H9 (cell line): ENCODE measurements around the gene SOBP. TPM values are rescaled to one million over a fixed set of nuclear protein-coding genes. Genes with fewer than 3 reads are reported as not detected.

Experiments
- DNase-seq: peaks from one replicate; pipeline ENCODE4 v3.0.0-alpha.2; 2017
- H2AFZ ChIP-seq: one replicate; pipeline ENCODE4 v1.6.1; 2013; ENCODE audit warnings: mild to moderate bottlenecking, low read length, control low read depth, moderate library complexity
- H2AK5ac ChIP-seq: 2 replicates; pipeline ENCODE4 v1.6.1; 2013; ENCODE audit warnings: low read length, control low read depth, mixed read lengths; ENCODE audit not compliant: insufficient read length
- H2BK120ac ChIP-seq: one replicate; pipeline ENCODE4 v1.6.1; 2013; ENCODE audit warnings: low read depth, mild to moderate bottlenecking, low read length, control low read depth, inconsistent platforms; ENCODE audit not compliant: poor library complexity, severe bottlenecking
- H2BK12ac ChIP-seq: 2 replicates; pipeline ENCODE4 v1.6.1; 2013; ENCODE audit warnings: low read length, control low read depth, mixed read lengths, low read depth; ENCODE audit not compliant: insufficient read length
- H2BK15ac ChIP-seq: 2 replicates; pipeline ENCODE4 v1.6.1; 2013; ENCODE audit warnings: low read depth, low read length, control low read depth
- H2BK20ac ChIP-seq: one replicate; pipeline ENCODE4 v1.6.1; 2013; ENCODE audit warnings: low read depth, mild to moderate bottlenecking, low read length, control low read depth, inconsistent platforms; ENCODE audit not compliant: poor library complexity, severe bottlenecking
- H2BK5ac ChIP-seq: 2 replicates; pipeline ENCODE4 v1.6.1; 2013; ENCODE audit warnings: low read length, control low read depth, mixed read lengths; ENCODE audit not compliant: insufficient read length
- H3K14ac ChIP-seq: 2 replicates; pipeline ENCODE4 v1.6.1; 2013; ENCODE audit warnings: low read length, control low read depth; ENCODE audit not compliant: insufficient read depth
- H3K18ac ChIP-seq: 2 replicates; pipeline ENCODE4 v1.6.1; 2013; ENCODE audit warnings: low read depth, mild to moderate bottlenecking, mixed read lengths, low read length, control low read depth; ENCODE audit not compliant: insufficient read length
- H3K23ac ChIP-seq: 2 replicates; pipeline ENCODE4 v1.6.1; 2013; ENCODE audit warnings: low read length, control low read depth, mixed read lengths, low read depth; ENCODE audit not compliant: insufficient read length
- H3K23me2 ChIP-seq: 2 replicates; pipeline ENCODE4 v1.6.1; 2013; ENCODE audit warnings: low read depth, mild to moderate bottlenecking, mixed read lengths, low read length, control low read depth; ENCODE audit not compliant: insufficient read length, poor library complexity, severe bottlenecking
- H3K27ac ChIP-seq: 2 replicates; pipeline ENCODE4 v1.5.1; 2013; ENCODE audit warnings: low read length, control low read depth, mixed read lengths, low read depth; ENCODE audit not compliant: insufficient read length
- H3K27me3 ChIP-seq: 2 replicates; pipeline ENCODE4 v1.6.1; 2013; ENCODE audit warnings: low read length, control low read depth, inconsistent platforms; ENCODE audit not compliant: insufficient read depth
- H3K4ac ChIP-seq: 2 replicates; pipeline ENCODE4 v1.6.1; 2013; ENCODE audit warnings: low read depth, mild to moderate bottlenecking, control low read depth, inconsistent platforms, low read length, moderate library complexity
- H3K4me1 ChIP-seq: 2 replicates; pipeline ENCODE4 v1.6.1; 2013; ENCODE audit warnings: low read length, control low read depth, inconsistent platforms; ENCODE audit not compliant: insufficient read depth
- H3K4me2 ChIP-seq: 2 replicates; pipeline ENCODE4 v1.6.1; 2013; ENCODE audit warnings: low read length, control low read depth, mixed read lengths; ENCODE audit not compliant: insufficient read length, insufficient read depth
- H3K56ac ChIP-seq: 2 replicates; pipeline ENCODE4 v1.6.1; 2013; ENCODE audit warnings: low read depth, mild to moderate bottlenecking, mixed read lengths, low read length, control low read depth; ENCODE audit not compliant: insufficient read length
- H3K79me1 ChIP-seq: 2 replicates; pipeline ENCODE4 v1.6.1; 2013; ENCODE audit warnings: low read depth, mild to moderate bottlenecking, moderate library complexity, low read length, control low read depth, inconsistent platforms; ENCODE audit not compliant: insufficient read depth, poor library complexity, severe bottlenecking
- H3K79me2 ChIP-seq: 2 replicates; pipeline ENCODE4 v1.6.1; 2013; ENCODE audit warnings: low read length, control low read depth, inconsistent platforms; ENCODE audit not compliant: insufficient read depth
- H3K9ac ChIP-seq: 2 replicates; pipeline ENCODE4 v1.6.1; 2013; ENCODE audit warnings: low read length, control low read depth, mixed read lengths; ENCODE audit not compliant: insufficient read length; ENCODE audit errors: extremely low read depth
- H3K9me3 ChIP-seq: one replicate; pipeline ENCODE4 v1.6.1; 2013; ENCODE audit warnings: low read depth, low read length, inconsistent platforms; ENCODE audit not compliant: control insufficient read depth
- H3T11ph ChIP-seq: one replicate; pipeline ENCODE4 v1.6.1; 2013; ENCODE audit warnings: mild to moderate bottlenecking, low read length, control low read depth, inconsistent platforms
- H4K20me1 ChIP-seq: one replicate; pipeline ENCODE4 v1.6.1; 2013; ENCODE audit not compliant: control insufficient read depth, insufficient read length, insufficient read depth
- H4K5ac ChIP-seq: 2 replicates; pipeline ENCODE4 v1.6.1; 2013; ENCODE audit warnings: low read depth, mild to moderate bottlenecking, mixed read lengths, low read length, control low read depth; ENCODE audit not compliant: insufficient read length
- H4K8ac ChIP-seq: replicated peaks from 2 replicates; pipeline ENCODE4 v1.6.1; 2013; ENCODE audit warnings: low read length, control low read depth, mixed read lengths, low read depth; ENCODE audit not compliant: insufficient read length
- H4K91ac ChIP-seq: 2 replicates; pipeline ENCODE4 v1.6.1; 2013; ENCODE audit warnings: low read depth, mild to moderate bottlenecking, moderate library complexity, mixed read lengths, low read length, control low read depth; ENCODE audit not compliant: insufficient read length
- H3K27ac Mint-ChIP-seq, 3 experiments: 2 replicates in 2 of 3; 3 replicates in 1 of 3; pipeline ENCODE4 v1.8.0; 2020 to 2021; ENCODE audit warnings: mixed read lengths in 3 of 3, mild to moderate bottlenecking in 1 of 3, moderate library complexity in 1 of 3
- H3K27me3 Mint-ChIP-seq: 2 replicates; pipeline ENCODE4 v1.8.0; 2021; ENCODE audit warnings: low read depth, mild to moderate bottlenecking, moderate library complexity, mixed read lengths
- H3K36me3 Mint-ChIP-seq, 3 experiments: 2 replicates in 2 of 3; 3 replicates in 1 of 3; pipeline ENCODE4 v1.8.0; 2020 to 2021; ENCODE audit warnings: low read depth in 3 of 3, mixed read lengths in 3 of 3; ENCODE audit not compliant: insufficient read depth in 1 of 3
- H3K4me1 Mint-ChIP-seq, 2 experiments: 2 replicates each; pipeline ENCODE4 v1.8.0; 2020; ENCODE audit warnings: mixed read lengths in 2 of 2
- H3K4me3 Mint-ChIP-seq, 2 experiments: 2 replicates in 1 of 2; 3 replicates in 1 of 2; pipeline ENCODE4 v1.8.0; 2020 to 2021; ENCODE audit warnings: mild to moderate bottlenecking in 2 of 2, mixed read lengths in 2 of 2, moderate library complexity in 1 of 2
- H3K9me3 Mint-ChIP-seq, 2 experiments: 2 replicates in 1 of 2; 3 replicates in 1 of 2; pipeline ENCODE4 v1.8.0; 2020; ENCODE audit warnings: mild to moderate bottlenecking in 2 of 2, mixed read lengths in 2 of 2, moderate library complexity in 1 of 2
- CTCF ChIP-seq: fragments of 200-600 bp; sonication (generic); conservative IDR thresholded peaks from 3 replicates; pipeline ENCODE4 v1.8.0; 2021; ENCODE audit warnings: antibody characterized with exemption, mild to moderate bottlenecking
- WGBS: extraction: QIAGEN DNeasy Blood & Tissue Kit; methylation state at CpG from one replicate; pipeline ENCODE4 v1.1.7; 2013; ENCODE audit warnings: missing lambda C conversion rate, low lambda C conversion rate, mixed read lengths; ENCODE audit not compliant: insufficient read length; ENCODE audit errors: extremely low coverage; 5-methylcytosine and 5-hydroxymethylcytosine counted together
- total RNA-seq: library from RNA; stranded (reverse); gene quantifications from 2 replicates; pipeline ENCODE4 v1.2.1, GENCODE V29; 2021

SOBP gene
- total RNA-seq, 1 experiment from 2014 or later, result 4.3 TPM

GRCh38 chr6:107589199-107589598 is 99.3 kb downstream of the SOBP start:
- Mint-ChIP-seq H3K36me3 (no peaks in the 10 kb centered on the region), H3K4me3 (no peak overlapping the region)
- no CpG with 5 or more reads among the region's 5 CpGs for WGBS

More at GRCh38 chr6:107589199-107589598, 99.3 kb downstream of the SOBP start:
- H2AK5ac ChIP-seq, result no peak overlapping the region
- H3K4me2 ChIP-seq, result no peak overlapping the region
- no peak overlapping the region for H2BK12ac ChIP-seq
- no peaks in the 10 kb centered on the region for H3K9me3 ChIP-seq
- no peak overlapping the region for H2BK120ac ChIP-seq
- no peak overlapping the region for H3K23ac ChIP-seq
- no peak overlapping the region for H4K5ac ChIP-seq
- no peak overlapping the region for H3K4ac ChIP-seq
- H3K23me2 ChIP-seq, result no peaks in the 10 kb centered on the region
- H3K14ac ChIP-seq, result no peak overlapping the region
- Mint-ChIP-seq H3K27me3 (no peaks in the 10 kb centered on the region; the same call in 1 of the 2 replicates), H3K27ac (no peak overlapping the region), H3K9me3 (no peaks in the 10 kb centered on the region), H3K4me1 (peaks cover 26 to 33% of the 10 kb centered on the region in 2 experiments)
- H4K20me1 ChIP-seq, result no peaks in the 10 kb centered on the region
- no peak overlapping the region for H2AFZ ChIP-seq
- DNase-seq, result no peak
- no peak overlapping the region for H2BK20ac ChIP-seq
- no peak overlapping the region for H4K8ac ChIP-seq
- no peak overlapping the region for H3K9ac ChIP-seq
- no peaks in the 10 kb centered on the region for H3K79me2 ChIP-seq
- H2BK5ac ChIP-seq, result no peak overlapping the region
- H3K18ac ChIP-seq, result no peak overlapping the region
- H4K91ac ChIP-seq, result no peak overlapping the region
- H3K4me1 ChIP-seq, result 0 out of 2 replicates have a peak, but pooled peaks cover 4% of the 10 kb centered on the region
- H3T11ph ChIP-seq, result no peak overlapping the region
- no peaks in the 10 kb centered on the region for H3K27me3 ChIP-seq
- no peak overlapping the region for H3K27ac ChIP-seq
- no peaks in the 10 kb centered on the region for H3K79me1 ChIP-seq
- TF ChIP-seq CTCF, result no peak
- no peak overlapping the region for H2BK15ac ChIP-seq
- H3K56ac ChIP-seq, result no peak overlapping the region
